GM19397 (cell line): ENCODE measurements around the gene ITGA8.

Experiments used
- ATAC-seq: cut with Tn5 transposase; IDR thresholded peaks from one replicate; pipeline ENCODE4 v1.9.1; 2021; ENCODE audit warnings: mild to moderate bottlenecking, moderate library complexity; ENCODE audit not compliant: unreplicated experiment

The ITGA8 gene

DNA sequence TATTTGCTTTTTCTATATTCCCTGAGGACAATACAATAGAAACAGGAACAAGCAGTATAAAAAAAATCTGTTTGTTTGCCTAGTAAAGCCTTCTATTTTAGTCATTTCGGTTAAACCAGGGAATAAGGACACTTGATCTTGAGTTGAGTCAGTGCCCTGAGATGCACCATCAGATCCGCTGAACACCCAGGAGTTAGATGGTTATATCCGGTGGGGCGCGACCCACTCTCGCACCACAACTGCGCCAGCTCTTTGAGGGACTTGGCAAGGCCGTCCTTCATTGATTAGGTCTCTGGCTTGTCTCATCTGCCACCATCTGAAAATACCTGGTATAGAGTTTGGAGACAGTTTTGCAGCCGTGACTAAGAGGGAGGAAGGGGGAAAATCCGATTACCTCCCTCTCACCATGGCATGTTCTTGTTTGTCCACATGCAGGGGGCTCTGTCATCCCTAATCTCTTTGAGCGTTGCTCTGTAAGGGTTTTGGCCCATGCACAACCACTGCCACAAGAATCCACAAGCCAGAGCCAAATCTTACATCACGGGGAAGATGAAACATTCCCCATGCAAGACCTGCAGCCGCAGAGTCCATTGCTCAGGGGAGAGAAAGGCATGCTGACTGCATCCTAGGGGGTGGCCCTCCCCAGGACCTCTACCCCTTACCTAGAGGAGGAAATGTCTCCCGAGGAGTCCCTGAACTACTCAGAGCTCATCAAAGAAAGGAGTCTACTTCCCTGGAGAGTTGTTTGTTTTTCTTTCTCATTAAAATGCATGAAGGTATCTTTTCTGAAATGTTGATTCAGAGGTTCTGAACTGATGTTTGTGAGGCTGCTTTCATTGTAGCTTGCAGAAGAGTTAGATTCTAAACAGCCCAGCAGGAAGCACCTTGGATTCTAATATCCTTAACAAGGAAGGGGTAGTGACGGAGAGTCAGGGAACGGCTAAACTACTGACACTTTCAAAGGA, 247.0 kb downstream of the ITGA8 start:
- no peak for ATAC-seq

DNA sequence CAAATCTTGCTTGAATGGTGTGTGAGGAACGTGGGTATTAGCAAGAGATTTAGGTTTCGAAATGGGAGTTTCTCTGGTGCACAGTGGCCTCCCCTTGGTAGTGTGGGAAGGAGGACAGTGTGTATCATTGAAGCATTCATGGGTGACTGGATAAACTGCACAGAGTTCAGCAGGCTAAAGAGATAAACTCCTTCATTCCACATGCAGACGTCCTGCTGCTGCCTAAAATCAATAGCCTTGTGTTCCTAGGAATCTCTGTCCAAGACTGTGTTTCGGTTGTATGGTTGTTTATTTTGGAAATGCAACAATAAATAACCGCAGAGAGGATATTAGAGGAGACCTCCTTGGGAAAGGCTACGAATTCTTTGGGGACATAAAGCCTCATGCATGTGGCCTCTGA, 247.7 kb downstream of the ITGA8 start:
- no peak for ATAC-seq

DNA sequence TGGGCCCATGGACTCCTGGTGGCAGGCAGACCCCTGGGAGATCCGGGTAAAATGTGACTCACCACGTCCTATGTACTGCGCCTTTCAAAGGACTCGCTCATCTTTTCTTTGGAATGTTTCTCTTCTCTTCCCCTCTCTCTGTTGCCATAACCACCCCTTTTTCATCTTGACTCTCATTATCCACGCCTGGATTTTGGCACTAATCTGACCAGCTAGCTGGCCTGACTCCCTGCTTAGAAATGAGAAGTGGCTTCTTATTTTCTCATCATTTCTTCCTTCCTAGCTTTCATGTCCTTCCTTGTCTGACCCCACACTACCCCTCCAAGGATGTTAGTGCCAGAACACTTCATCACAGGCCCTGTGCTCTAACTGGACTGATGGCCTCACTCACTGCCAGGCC, 250.6 kb downstream of the ITGA8 start:
- ATAC-seq = no peak

DNA sequence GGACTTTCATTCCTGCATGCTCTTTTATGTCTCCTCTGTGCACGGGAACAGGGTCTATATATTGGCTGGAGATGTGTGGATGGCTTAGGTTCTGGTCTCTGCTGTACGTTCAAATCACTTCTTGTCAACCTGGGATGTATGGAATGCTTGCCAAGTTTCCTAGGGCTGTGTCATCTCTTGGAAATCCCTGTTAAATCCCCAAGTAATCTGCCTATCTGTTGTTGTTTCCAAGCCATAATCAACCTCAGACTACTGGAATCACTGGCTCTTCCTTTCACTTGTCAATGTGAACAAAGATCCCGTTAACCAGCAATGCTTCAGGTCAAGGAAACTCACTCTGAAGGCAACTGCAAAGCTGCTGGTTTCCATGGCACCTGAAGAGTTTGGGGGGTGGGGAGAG, 255.3 kb downstream of the ITGA8 start:
- no peak for ATAC-seq
